HCT116 (cell line): Measurements from ENCODE around the gene NR2F2. TPM values are rescaled to one million over a fixed set of nuclear protein-coding genes. Genes with fewer than 3 reads are reported as not detected.

Source experiments
- ATAC-seq: fragments of 200-7000 bp; cut with Tn5 transposase; 2 replicates; pipeline ENCODE4 v1.9.1; 2020; ENCODE audit warnings: mild to moderate bottlenecking, moderate library complexity
- BruUV-seq: library from RNA; stranded (reverse); fragments of 400-500 nt; replicated peaks from 2 replicates; lab custom pipeline; 2021; lab: Mats Ljungman, UMichigan
- CTCF ChIA-PET: fragments of 300-600 bp; sonication (Branson Sonifier 250); formaldehyde crosslinking; loops from one replicate; lab custom pipeline; 2021; ENCODE audit warnings: antibody characterized with exemption; lab: Charles Lee
- POLR2A ChIA-PET: fragments of 300-600, 350-600 bp; sonication (Branson Sonifier 250); formaldehyde crosslinking; loops from one replicate; lab custom pipeline; 2021; ENCODE audit warnings: antibody characterized with exemption; lab: Charles Lee
- RAD21 ChIA-PET, 2 experiments: fragments of 300-600 bp; sonication (Branson Sonifier 250); formaldehyde crosslinking; loops; one replicate each; lab custom pipeline; 2023; ENCODE audit warnings: low total read pairs in 2 of 2; ENCODE audit not compliant: uncharacterized antibody in 2 of 2, unreplicated experiment in 2 of 2, low non-redundant PET in 1 of 2; lab: Charles Lee
- DNase-seq: peaks from one replicate; pipeline ENCODE4 v3.0.0-alpha.2; 2010; ENCODE audit warnings: low read depth, low spot score
- H2AFZ ChIP-seq: fragments of 200-600 bp; shearing (Covaris generic), sonication (generic); 2 replicates; pipeline ENCODE4 v1.6.1; 2017; ENCODE audit warnings: low read depth, mixed run types, mixed read lengths, antibody characterized with exemption, low read length; ENCODE audit not compliant: poor library complexity, severe bottlenecking
- H3K27ac ChIP-seq: 2 replicates; pipeline ENCODE4 v1.5.1; 2012; ENCODE audit warnings: low read depth, low read length
- H3K27me3 ChIP-seq: fragments of 200-600 bp; sonication (generic); 2 replicates; pipeline ENCODE4 v1.6.1; 2016; ENCODE audit warnings: mixed run types, low read length, mixed read lengths; ENCODE audit not compliant: insufficient read depth
- H3K36me3 ChIP-seq, 2 experiments: fragments of 200-500 bp in 1 of 2; fragments of 200-600 bp in 1 of 2; sonication (Bioruptor generic) in 1 of 2; sonication (generic) in 1 of 2; 2 replicates each; pipeline versions ENCODE4 v1.5.1 to v1.6.1; 2014 to 2016; ENCODE audit warnings: low read length in 2 of 2, inconsistent platforms in 1 of 2, mixed read lengths in 1 of 2, mixed run types in 1 of 2; ENCODE audit not compliant: insufficient read depth in 2 of 2, control insufficient read depth in 1 of 2
- H3K4me1 ChIP-seq, 2 experiments: fragments of 200-600 bp in 1 of 2; sonication (generic) in 1 of 2; 2 replicates each; pipeline versions ENCODE4 v1.5.1 to v1.6.1; 2012 to 2017; ENCODE audit warnings: low read length in 2 of 2, inconsistent platforms in 1 of 2, mild to moderate bottlenecking in 1 of 2, mixed read lengths in 1 of 2, mixed run types in 1 of 2, moderate library complexity in 1 of 2; ENCODE audit not compliant: insufficient read depth in 2 of 2, control insufficient read depth in 1 of 2
- H3K4me2 ChIP-seq: fragments of 200-600 bp; sonication (generic); 2 replicates; pipeline ENCODE4 v1.6.1; 2017; ENCODE audit warnings: mixed run types, low read length, mixed read lengths
- H3K4me3 ChIP-seq, 2 experiments: fragments of 200-600 bp in 1 of 2; sonication (generic) in 1 of 2; replicated peaks in 1 of 2; 2 replicates each; pipeline ENCODE4 v1.5.1; 2011 to 2016; ENCODE audit warnings: low read length in 2 of 2, control low read depth in 1 of 2, low read depth in 1 of 2, mild to moderate bottlenecking in 1 of 2, mixed read lengths in 1 of 2, mixed run types in 1 of 2
- H3K79me2 ChIP-seq: fragments of 200-600 bp; sonication (generic); 2 replicates; pipeline ENCODE4 v1.6.1; 2017; ENCODE audit warnings: mild to moderate bottlenecking, mixed run types, low read length, moderate library complexity, mixed read lengths; ENCODE audit not compliant: insufficient read depth
- H3K9ac ChIP-seq: fragments of 200-600 bp; sonication (generic); 2 replicates; pipeline ENCODE4 v1.6.1; 2016; ENCODE audit warnings: low read length, mixed read lengths
- H3K9me2 ChIP-seq: fragments of 200-600 bp; sonication (generic), shearing (Covaris generic); 2 replicates; pipeline ENCODE4 v1.6.1; 2017; ENCODE audit warnings: mixed run types, mild to moderate bottlenecking, moderate library complexity; ENCODE audit not compliant: insufficient read depth
- H3K9me3 ChIP-seq, 2 experiments: fragments of 200-500 bp in 1 of 2; fragments of 200-600 bp in 1 of 2; sonication (Bioruptor generic) in 1 of 2; sonication (generic) in 1 of 2; 2 replicates each; pipeline ENCODE4 v1.6.1; 2014 to 2017; ENCODE audit warnings: low read length in 2 of 2, mixed read lengths in 2 of 2, inconsistent platforms in 1 of 2, low read depth in 1 of 2, mild to moderate bottlenecking in 1 of 2, mixed run types in 1 of 2, moderate library complexity in 1 of 2; ENCODE audit not compliant: control insufficient read depth in 1 of 2, insufficient read depth in 1 of 2
- H4K20me1 ChIP-seq: fragments of 200-600 bp; sonication (generic), shearing (Covaris generic); 2 replicates; pipeline ENCODE4 v1.6.1; 2017; ENCODE audit warnings: mixed run types, mild to moderate bottlenecking, moderate library complexity; ENCODE audit not compliant: insufficient read depth
- CBX3 ChIP-seq: IDR thresholded peaks from 2 replicates; pipeline ENCODE4 v1.6.1; 2012; ENCODE audit warnings: low read depth
- CEBPB ChIP-seq: IDR thresholded peaks from 2 replicates; pipeline ENCODE4 v1.6.1; 2012; ENCODE audit warnings: low read depth
- EGR1 ChIP-seq: IDR thresholded peaks from 2 replicates; pipeline ENCODE4 v1.6.1; 2012; ENCODE audit warnings: low read depth
- ELF1 ChIP-seq: IDR thresholded peaks from 2 replicates; pipeline ENCODE4 v1.6.1; 2012; ENCODE audit warnings: low read depth, borderline replicate concordance
- EZH2 ChIP-seq: fragments of 200-600 bp; sonication (generic); IDR thresholded peaks from 2 replicates; pipeline ENCODE4 v1.6.1; 2017; ENCODE audit warnings: antibody characterized with exemption, mixed run types
- EZH2phosphoT487 ChIP-seq: fragments of 200-600 bp; IDR thresholded peaks from 2 replicates; pipeline ENCODE4 v1.6.1; 2018; ENCODE audit warnings: antibody characterized with exemption, borderline replicate concordance
- FOSL1 ChIP-seq: IDR thresholded peaks from 2 replicates; pipeline ENCODE4 v1.6.1; 2012; ENCODE audit warnings: low read depth
- POLR2AphosphoS5 ChIP-seq: IDR thresholded peaks from 2 replicates; pipeline ENCODE4 v1.6.1; 2011; ENCODE audit warnings: mild to moderate bottlenecking, low read depth, low read length, moderate library complexity
- RAD21 ChIP-seq: IDR thresholded peaks from 2 replicates; pipeline ENCODE4 v1.6.1; 2012; ENCODE audit warnings: low read depth, mild to moderate bottlenecking
- SIN3A ChIP-seq: IDR thresholded peaks from 2 replicates; pipeline ENCODE4 v1.6.1; 2012; ENCODE audit warnings: low read depth
- SP1 ChIP-seq: IDR thresholded peaks from 2 replicates; pipeline ENCODE4 v1.6.1; 2012; ENCODE audit warnings: low read depth
- SRF ChIP-seq: IDR thresholded peaks from 2 replicates; pipeline ENCODE4 v1.6.1; 2012; ENCODE audit warnings: low read depth
- TCF7L2 ChIP-seq: IDR thresholded peaks from 2 replicates; pipeline ENCODE4 v1.7.0; 2011; ENCODE audit warnings: borderline replicate concordance, inconsistent platforms; ENCODE audit not compliant: insufficient read depth, insufficient read length; ENCODE audit errors: extremely low read depth
- YY1 ChIP-seq: IDR thresholded peaks from 2 replicates; pipeline ENCODE4 v1.6.1; 2011; ENCODE audit warnings: low read length, low read depth, moderate library complexity, mild to moderate bottlenecking; ENCODE audit not compliant: insufficient replicate concordance; ENCODE audit errors: extremely low read depth
- ZNF274 ChIP-seq: fragments of 200-500 bp; sonication (Bioruptor generic); IDR thresholded peaks from 2 replicates; pipeline ENCODE4 v1.6.1; 2014; ENCODE audit warnings: mild to moderate bottlenecking, low read depth, low read length, inconsistent platforms
- intact Hi-C: fragments of 100-400 bp; cut with micrococcal nuclease; formaldehyde crosslinking; loops from 2 replicates; pipeline ENCODE4 v1.10.0; 2022
- total RNA-seq: library from RNA; stranded (reverse); gene quantifications from one replicate; pipeline ENCODE4 v1.2.1, GENCODE V29; 2021; ENCODE audit not compliant: unreplicated experiment
- TF ChIP-seq, protein P1 (sequence below), 3 experiments: fragments of 200-600 bp in 1 of 3; sonication (generic) in 1 of 3; IDR thresholded peaks in 2 of 3; conservative IDR thresholded peaks in 1 of 3; 2 replicates each; pipeline ENCODE4 v1.5.1; 2012 to 2017; ENCODE audit warnings: low read depth in 2 of 3, low read length in 2 of 3, antibody characterized with exemption in 1 of 3, borderline replicate concordance in 1 of 3, control low read depth in 1 of 3, mild to moderate bottlenecking in 1 of 3, mixed read lengths in 1 of 3, mixed run types in 1 of 3, moderate library complexity in 1 of 3; ENCODE audit not compliant: insufficient read depth in 1 of 3
- TF ChIP-seq, protein P2 (sequence below): IDR thresholded peaks from 2 replicates; pipeline ENCODE4 v1.6.1; 2012
- TF ChIP-seq, protein P3 (sequence below): IDR thresholded peaks from 2 replicates; pipeline ENCODE4 v1.6.1; 2012

NR2F2 gene
- total RNA-seq, 1 experiment from 2014 or later = 61.4 TPM

DNA sequence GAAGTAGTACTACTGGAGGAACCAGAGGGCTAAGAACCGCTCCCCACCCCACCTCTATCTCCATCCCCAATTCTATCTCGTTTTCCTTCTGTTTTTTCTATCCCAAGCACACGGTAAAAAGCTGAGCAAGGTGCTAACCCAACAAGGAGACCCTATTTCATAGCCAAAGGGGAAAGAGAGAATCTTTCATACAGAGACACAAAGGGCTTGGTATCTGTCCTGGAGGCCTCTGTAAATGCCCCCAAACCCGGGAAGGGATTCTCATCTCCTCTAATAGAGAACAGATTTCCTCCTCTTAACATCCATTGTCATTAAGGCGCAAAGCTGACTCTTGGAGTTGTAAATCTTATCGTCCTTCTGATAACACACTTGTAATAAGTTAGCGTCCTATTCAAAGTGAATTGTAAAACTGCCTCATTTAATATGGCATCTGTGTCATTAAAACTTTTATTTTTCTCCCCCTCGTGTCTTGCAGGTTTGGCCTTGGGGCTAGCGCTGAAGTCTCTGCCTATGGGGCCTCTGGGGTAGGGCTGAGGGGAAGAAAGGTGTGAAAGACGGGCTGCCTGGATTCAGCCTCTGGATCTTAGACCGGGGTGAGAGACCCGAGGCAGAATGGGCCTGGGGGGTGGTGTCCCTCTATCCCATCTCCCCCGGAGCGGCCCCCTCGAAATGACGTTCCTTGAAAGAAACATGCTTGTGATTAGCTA, 12.1 kb downstream of the NR2F2 start (continued):
- TF ChIP-seq, protein P1, sequence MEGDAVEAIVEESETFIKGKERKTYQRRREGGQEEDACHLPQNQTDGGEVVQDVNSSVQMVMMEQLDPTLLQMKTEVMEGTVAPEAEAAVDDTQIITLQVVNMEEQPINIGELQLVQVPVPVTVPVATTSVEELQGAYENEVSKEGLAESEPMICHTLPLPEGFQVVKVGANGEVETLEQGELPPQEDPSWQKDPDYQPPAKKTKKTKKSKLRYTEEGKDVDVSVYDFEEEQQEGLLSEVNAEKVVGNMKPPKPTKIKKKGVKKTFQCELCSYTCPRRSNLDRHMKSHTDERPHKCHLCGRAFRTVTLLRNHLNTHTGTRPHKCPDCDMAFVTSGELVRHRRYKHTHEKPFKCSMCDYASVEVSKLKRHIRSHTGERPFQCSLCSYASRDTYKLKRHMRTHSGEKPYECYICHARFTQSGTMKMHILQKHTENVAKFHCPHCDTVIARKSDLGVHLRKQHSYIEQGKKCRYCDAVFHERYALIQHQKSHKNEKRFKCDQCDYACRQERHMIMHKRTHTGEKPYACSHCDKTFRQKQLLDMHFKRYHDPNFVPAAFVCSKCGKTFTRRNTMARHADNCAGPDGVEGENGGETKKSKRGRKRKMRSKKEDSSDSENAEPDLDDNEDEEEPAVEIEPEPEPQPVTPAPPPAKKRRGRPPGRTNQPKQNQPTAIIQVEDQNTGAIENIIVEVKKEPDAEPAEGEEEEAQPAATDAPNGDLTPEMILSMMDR (IDR thresholded peaks at IDR 0.05 in 2 of 3, conservative IDR thresholded peaks at IDR 0.05 in 1 of 3; ENCODE audit: borderline replicate concordance in 1 of 3, insufficient read depth in 1 of 3, low read depth in 2 of 3, low read length in 2 of 3) = no peak
- TF ChIP-seq CBX3 (no peak), ZNF274 (no peak), RAD21 (no peak), SIN3A (no peak), POLR2AphosphoS5 (no peak)

DNA sequence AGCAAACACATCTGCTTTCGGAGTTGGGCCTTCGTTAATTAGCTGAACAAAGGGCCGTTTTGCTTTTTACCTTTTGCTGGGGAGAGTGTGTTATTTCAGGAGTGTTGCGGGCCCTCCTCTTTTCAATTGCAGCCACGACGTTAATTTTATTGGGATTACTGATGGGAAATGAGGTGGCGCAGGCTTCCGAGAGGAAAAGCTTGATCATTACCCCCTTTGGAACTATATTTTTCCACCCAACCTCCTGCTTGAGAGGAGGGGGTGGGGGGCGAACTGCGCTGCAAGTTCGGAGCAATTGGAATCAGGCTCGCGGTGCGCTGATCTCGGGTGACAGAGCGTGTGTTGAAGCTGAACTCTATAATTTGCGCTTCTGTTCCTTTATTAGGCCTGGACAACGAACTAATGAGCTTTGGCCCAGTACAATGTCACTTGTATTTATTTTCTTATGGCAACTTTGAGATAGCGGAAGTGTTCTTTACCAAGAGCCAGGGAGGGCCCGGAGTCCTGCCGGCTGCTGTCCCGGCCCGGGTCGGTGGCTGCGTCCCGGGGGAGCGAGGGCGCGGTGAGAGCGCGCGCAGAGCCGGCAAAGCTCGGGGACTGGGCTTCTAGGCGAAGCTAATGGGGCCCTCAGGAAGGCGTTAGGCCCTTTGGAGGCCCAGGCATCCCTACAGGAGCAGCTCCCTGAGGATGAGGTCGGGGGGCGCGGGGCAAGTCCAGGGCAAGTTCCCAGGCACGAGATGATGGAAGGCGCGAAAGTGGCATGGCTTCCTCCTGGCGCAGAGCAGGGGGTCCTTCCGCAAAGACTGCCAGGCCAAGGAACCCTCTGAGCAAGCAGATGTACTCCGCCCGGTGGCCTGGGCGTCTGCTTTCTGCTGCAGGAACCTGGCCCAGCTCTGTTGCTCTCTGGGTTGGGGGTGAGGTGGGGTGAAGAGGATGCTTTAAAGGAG, 12.9 kb downstream of the NR2F2 start:
- ChIA-PET CTCF (interaction anchor here (1.3 kb wide), 1 partner anchor 16 kb away, joined by 5 read pairs; no protein-coding TSS in a partner anchor), RAD21 (no interaction called here), POLR2A (interaction anchor here (2.1 kb wide), 1 partner anchor 14 kb away, joined by 5 read pairs; the partner anchor contains the start of gene NR2F2)
- DNase-seq (no peak), ATAC-seq (no peak)
- Histone ChIP-seq H3K27ac (no peak overlapping the region), H3K9ac (no peak overlapping the region), H3K9me2 (no peaks in the 10 kb centered on the region), H3K4me3 (no peak overlapping the region), H3K36me3 (peaks cover 10 to 29% of the 10 kb centered on the region in 2 experiments), H3K9me3 (no peaks in the 10 kb centered on the region), H2AFZ (no peak overlapping the region), H4K20me1 (peaks cover 10% of the 10 kb centered on the region; the same call in 1 of the 2 replicates), H3K79me2 (peaks cover 99% of the 10 kb centered on the region), H3K4me1 (peaks cover 2 to 8% of the 10 kb centered on the region in 2 experiments; a peak in 2 of 4 replicates), H3K27me3 (no peaks in the 10 kb centered on the region), H3K4me2 (no peak overlapping the region)
- intact Hi-C loops = no loop called here
- BruUV-seq = no TSS peak
- TF ChIP-seq, protein P2, sequence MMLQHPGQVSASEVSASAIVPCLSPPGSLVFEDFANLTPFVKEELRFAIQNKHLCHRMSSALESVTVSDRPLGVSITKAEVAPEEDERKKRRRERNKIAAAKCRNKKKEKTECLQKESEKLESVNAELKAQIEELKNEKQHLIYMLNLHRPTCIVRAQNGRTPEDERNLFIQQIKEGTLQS = no peak
- TF ChIP-seq ZNF274 (no peak), EZH2phosphoT487 (no peak), SRF (no peak), POLR2AphosphoS5 (no peak), YY1 (no peak), EZH2 (no peak), TCF7L2 (no peak), ELF1 (no peak), EGR1 (no peak), SIN3A (no peak), CBX3 (no peak), SP1 (no peak), CEBPB (no peak), RAD21 (no peak), FOSL1 (no peak)
- TF ChIP-seq, protein P3, sequence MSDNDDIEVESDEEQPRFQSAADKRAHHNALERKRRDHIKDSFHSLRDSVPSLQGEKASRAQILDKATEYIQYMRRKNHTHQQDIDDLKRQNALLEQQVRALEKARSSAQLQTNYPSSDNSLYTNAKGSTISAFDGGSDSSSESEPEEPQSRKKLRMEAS = no peak
